ENCODE measurements around the gene DEAF1. TPM values are rescaled to one million over a fixed set of nuclear protein-coding genes. Genes with fewer than 3 reads are reported as not detected.
"Not testable (repeated sequence)": the region's sequence is repeated elsewhere in the genome, so short reads cannot be mapped to it uniquely, and the experiment has no call there.

Gene DEAF1
- total RNA-seq, 6 donors from 2014 or later, result 23.9 to 87.3 (median 35.6) TPM

GRCh38 chr11:655036-655726 is 39.8 kb downstream of the DEAF1 start:
- DNase-seq, result no peak
- WGBS, 2 donors, result 75 to 76% methylated on average over 30 of the region's 30 CpGs
- Histone ChIP-seq H3K27ac (no peak overlapping the region), H3K4me3 (no peak overlapping the region), H3K9me3 (no peaks in the 10 kb centered on the region), H3K36me3 (peaks cover 0 to 43% (median 23%) of the 10 kb centered on the region in 4 donors), H3K27me3 (no peaks in the 10 kb centered on the region), H3K4me1 (peaks cover 0 to 5% (median 0%) of the 10 kb centered on the region in 4 donors)
- ATAC-seq (ENCODE audit: low FRiP score in 2 of 2), result peak in 1 of 2 donors; percentile 63
- no peak for TF ChIP-seq CTCF (IDR thresholded peaks at IDR 0.05)
- TF ChIP-seq POLR2AphosphoS5 (IDR thresholded peaks at IDR 0.05), result no peak
- TF ChIP-seq POLR2A (IDR thresholded peaks at IDR 0.05), result no peak
- no peak for TF ChIP-seq EP300 (IDR thresholded peaks at IDR 0.05)

- not testable (repeated sequence) for H3K27ac ChIP-seq; H3K4me1 ChIP-seq; DNase-seq; ATAC-seq (ENCODE audit: low FRiP score in 2 of 2); H3K4me3 ChIP-seq; H3K9me3 ChIP-seq; H3K27me3 ChIP-seq
- WGBS, 2 donors, result 89 to 97% methylated on average over 12 of the region's 12 CpGs
- H3K36me3 ChIP-seq, result peaks cover 0 to 37% (median 17%) of the 10 kb centered on the region in 4 donors
Measured at GRCh38 chr11:654444-654843, 40.6 kb downstream of the DEAF1 start.

GRCh38 chr11:653837-654236 is 41.2 kb downstream of the DEAF1 start:
- Histone ChIP-seq H3K4me3 (no peak overlapping the region), H3K27me3 (no peaks in the 10 kb centered on the region), H3K4me1 (peaks cover 0 to 5% (median 0%) of the 10 kb centered on the region in 4 donors), H3K9me3 (no peaks in the 10 kb centered on the region), H3K36me3 (peaks cover 0 to 32% (median 14%) of the 10 kb centered on the region in 4 donors), H3K27ac (no peak overlapping the region)
- TF ChIP-seq CTCF (IDR thresholded peaks at IDR 0.05), result no peak
- no peak for TF ChIP-seq EP300 (IDR thresholded peaks at IDR 0.05)
- TF ChIP-seq POLR2A (IDR thresholded peaks at IDR 0.05), result no peak
- no peak for TF ChIP-seq POLR2AphosphoS5 (IDR thresholded peaks at IDR 0.05)
- 93 to 95% methylated on average over 12 to 15 of the region's 15 CpGs for WGBS, 2 donors
- ATAC-seq (ENCODE audit: low FRiP score in 2 of 2) (peak; percentile 13 to 24), DNase-seq (no peak)

GRCh38 chr11:653136-653535 is 41.9 kb downstream of the DEAF1 start:
- H3K36me3 ChIP-seq, result peaks cover 0 to 25% (median 10%) of the 10 kb centered on the region in 4 donors
- H3K27me3 ChIP-seq; H3K4me3 ChIP-seq; DNase-seq; H3K4me1 ChIP-seq; H3K9me3 ChIP-seq; ATAC-seq (ENCODE audit: low FRiP score in 2 of 2); H3K27ac ChIP-seq: not testable (repeated sequence)
- 68 to 86% methylated on average over 14 of the region's 14 CpGs for WGBS, 2 donors

- H3K27me3 ChIP-seq, result no peaks in the 10 kb centered on the region
- no peak overlapping the region for H3K4me3 ChIP-seq
- peaks cover 0 to 22% (median 7%) of the 10 kb centered on the region in 4 donors for H3K36me3 ChIP-seq
- no peak overlapping the region for H3K27ac ChIP-seq
- no peaks in the 10 kb centered on the region for H3K9me3 ChIP-seq
- ATAC-seq (ENCODE audit: low FRiP score in 2 of 2), result no peak
- no peak for DNase-seq
- 96 to 98% methylated on average over 10 of the region's 10 CpGs for WGBS, 2 donors
- peaks cover 0 to 5% (median 0%) of the 10 kb centered on the region in 4 donors for H3K4me1 ChIP-seq
- TF ChIP-seq POLR2A (IDR thresholded peaks at IDR 0.05) (no peak), POLR2AphosphoS5 (IDR thresholded peaks at IDR 0.05) (no peak), EP300 (IDR thresholded peaks at IDR 0.05) (no peak), CTCF (IDR thresholded peaks at IDR 0.05) (no peak)
Measured at GRCh38 chr11:650482-650881, 44.5 kb downstream of the DEAF1 start.

- 89 to 92% methylated on average over 9 to 10 of the region's 14 CpGs for WGBS, 2 donors
- H3K27ac ChIP-seq; H3K4me3 ChIP-seq; H3K9me3 ChIP-seq; ATAC-seq (ENCODE audit: low FRiP score in 2 of 2); DNase-seq; H3K4me1 ChIP-seq; H3K27me3 ChIP-seq: not testable (repeated sequence)
- peaks cover 6 to 27% (median 20%) of the 10 kb centered on the region in 4 donors for H3K36me3 ChIP-seq
Measured at GRCh38 chr11:647672-648158, 47.3 kb downstream of the DEAF1 start.
